RWPE2 (cell line): ENCODE results near the gene OR5K2.

Experiments used
- ATAC-seq: fragments of 200-7000 bp; cut with Tn5 transposase; 3 replicates; pipeline ENCODE4 v1.9.1; 2021; ENCODE audit warnings: low read depth
- DNase-seq: peaks from one replicate; pipeline ENCODE4 v3.0.0-alpha.2; 2020; ENCODE audit warnings: low spot score
- H3K27ac ChIP-seq: fragments of 450-650 bp; 2 replicates; pipeline ENCODE4 v1.5.1; 2017; ENCODE audit warnings: mild to moderate bottlenecking; ENCODE audit not compliant: poor library complexity, severe bottlenecking
- H3K27me3 ChIP-seq: fragments of 250-450 bp; sonication (Bioruptor Pico); 2 replicates; pipeline ENCODE4 v1.5.1; 2021; ENCODE audit warnings: mild to moderate bottlenecking, moderate library complexity; ENCODE audit not compliant: insufficient read depth, poor library complexity, severe bottlenecking
- H3K36me3 ChIP-seq: fragments of 250-450 bp; sonication (Bioruptor Pico); 2 replicates; pipeline ENCODE4 v1.5.1; 2020; ENCODE audit warnings: low read depth, mild to moderate bottlenecking, moderate library complexity
- H3K4me1 ChIP-seq: fragments of 250-450 bp; sonication (Bioruptor Pico); 2 replicates; pipeline ENCODE4 v1.5.1; 2021; ENCODE audit warnings: mild to moderate bottlenecking, moderate library complexity; ENCODE audit not compliant: insufficient read depth, poor library complexity, severe bottlenecking
- H3K4me3 ChIP-seq: fragments of 250-450 bp; sonication (Bioruptor Pico); 2 replicates; pipeline ENCODE4 v1.5.1; 2021; ENCODE audit warnings: mild to moderate bottlenecking, moderate library complexity; ENCODE audit not compliant: severe bottlenecking
- H3K9me3 ChIP-seq: fragments of 250-450 bp; sonication (Bioruptor Pico); 2 replicates; pipeline ENCODE4 v1.5.1; 2021; ENCODE audit warnings: mild to moderate bottlenecking, moderate library complexity; ENCODE audit not compliant: severe bottlenecking
- TF ChIP-seq, protein P1 (sequence below): fragments of 450-650 bp; IDR thresholded peaks from one replicate; pipeline ENCODE4 v1.5.1; 2017; ENCODE audit warnings: mild to moderate bottlenecking, moderate library complexity; ENCODE audit not compliant: poor library complexity, severe bottlenecking

Gene OR5K2

DNA sequence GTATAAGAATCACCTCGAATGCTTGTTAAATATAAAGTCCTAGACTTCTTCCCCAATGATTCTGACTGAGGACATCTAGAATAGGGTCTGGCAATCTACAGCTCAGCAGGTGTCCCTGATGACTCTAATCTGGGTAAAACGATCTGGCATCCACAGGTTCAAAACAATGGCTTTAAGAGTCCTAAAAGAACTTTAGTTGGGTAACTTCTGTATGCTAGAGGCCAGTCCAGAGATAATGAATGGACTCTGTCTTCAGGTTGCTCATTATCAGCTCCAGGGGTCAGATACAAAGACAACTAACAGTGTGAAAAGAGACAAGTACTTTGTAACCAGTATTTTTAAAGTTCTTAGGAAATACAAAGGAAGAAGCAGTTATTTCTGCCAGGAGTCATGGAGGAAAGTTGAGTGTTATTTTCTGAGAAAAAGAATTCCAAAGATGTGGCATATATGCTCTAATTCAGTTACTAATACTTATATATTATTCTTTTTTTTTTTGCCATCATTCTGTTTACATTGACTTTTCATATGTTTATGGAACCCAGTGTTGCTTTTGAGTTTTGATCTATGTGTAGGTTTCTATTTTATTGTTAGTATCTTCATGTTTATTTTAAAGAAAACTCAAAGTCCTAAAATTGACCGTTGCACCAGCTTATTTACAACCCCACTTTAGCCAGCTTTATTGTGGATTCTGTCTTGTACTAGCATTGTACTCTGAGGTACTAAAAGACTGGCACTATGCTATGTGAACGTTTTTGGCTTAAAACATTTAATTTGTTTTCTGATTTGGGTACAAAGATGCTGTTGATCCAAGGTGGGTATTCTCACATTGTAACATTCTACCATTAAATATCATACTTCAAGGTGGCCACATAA is 31.2 kb downstream of the OR5K2 start:
- ATAC-seq, result no peak
- TF ChIP-seq, protein P1, sequence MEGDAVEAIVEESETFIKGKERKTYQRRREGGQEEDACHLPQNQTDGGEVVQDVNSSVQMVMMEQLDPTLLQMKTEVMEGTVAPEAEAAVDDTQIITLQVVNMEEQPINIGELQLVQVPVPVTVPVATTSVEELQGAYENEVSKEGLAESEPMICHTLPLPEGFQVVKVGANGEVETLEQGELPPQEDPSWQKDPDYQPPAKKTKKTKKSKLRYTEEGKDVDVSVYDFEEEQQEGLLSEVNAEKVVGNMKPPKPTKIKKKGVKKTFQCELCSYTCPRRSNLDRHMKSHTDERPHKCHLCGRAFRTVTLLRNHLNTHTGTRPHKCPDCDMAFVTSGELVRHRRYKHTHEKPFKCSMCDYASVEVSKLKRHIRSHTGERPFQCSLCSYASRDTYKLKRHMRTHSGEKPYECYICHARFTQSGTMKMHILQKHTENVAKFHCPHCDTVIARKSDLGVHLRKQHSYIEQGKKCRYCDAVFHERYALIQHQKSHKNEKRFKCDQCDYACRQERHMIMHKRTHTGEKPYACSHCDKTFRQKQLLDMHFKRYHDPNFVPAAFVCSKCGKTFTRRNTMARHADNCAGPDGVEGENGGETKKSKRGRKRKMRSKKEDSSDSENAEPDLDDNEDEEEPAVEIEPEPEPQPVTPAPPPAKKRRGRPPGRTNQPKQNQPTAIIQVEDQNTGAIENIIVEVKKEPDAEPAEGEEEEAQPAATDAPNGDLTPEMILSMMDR, result no peak

DNA sequence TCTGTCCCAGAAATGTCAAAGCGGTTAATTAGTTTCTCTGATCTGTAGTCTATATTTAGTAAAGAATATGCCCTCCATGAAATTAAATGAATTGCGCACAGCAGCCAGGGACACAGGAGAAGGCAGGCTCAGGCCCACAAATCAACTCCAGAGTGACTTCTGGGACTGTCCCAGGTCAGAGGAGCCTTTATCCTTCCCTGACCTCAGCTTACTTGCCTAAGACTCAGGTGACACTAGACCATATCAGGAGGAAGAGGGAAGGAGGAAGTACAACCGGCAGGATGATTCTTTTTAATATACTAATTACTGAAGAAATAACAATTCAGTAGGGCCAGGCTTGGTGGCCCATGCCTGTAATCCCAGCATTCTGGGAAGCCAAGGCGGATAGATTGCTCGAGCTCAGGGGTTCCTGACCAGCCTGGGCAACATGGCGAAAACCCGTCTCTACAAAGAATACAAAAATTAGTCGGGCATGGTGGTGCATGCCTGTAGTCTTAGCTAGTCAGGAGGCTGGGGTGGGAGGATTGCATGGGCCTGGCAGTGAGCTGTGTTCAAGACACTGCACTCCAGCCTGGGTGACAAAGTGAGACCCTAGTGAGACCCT is 32.5 kb downstream of the OR5K2 start:
- Histone ChIP-seq H3K9me3 (no peaks in the 10 kb centered on the region), H3K36me3 (no peaks in the 10 kb centered on the region), H3K4me3 (no peak overlapping the region), H3K27ac (no peak overlapping the region), H3K4me1 (no peaks in the 10 kb centered on the region), H3K27me3 (no peaks in the 10 kb centered on the region)
- TF ChIP-seq, protein P1, result no peak
- DNase-seq (no peak), ATAC-seq (no peak)

More for the DNA sequence above, 31.2 kb downstream of the OR5K2 start:
- Histone ChIP-seq H3K27ac (no peak overlapping the region), H3K9me3 (no peaks in the 10 kb centered on the region), H3K27me3 (no peaks in the 10 kb centered on the region), H3K36me3 (no peaks in the 10 kb centered on the region), H3K4me3 (no peak overlapping the region), H3K4me1 (no peaks in the 10 kb centered on the region)
- DNase-seq, result no peak

DNA sequence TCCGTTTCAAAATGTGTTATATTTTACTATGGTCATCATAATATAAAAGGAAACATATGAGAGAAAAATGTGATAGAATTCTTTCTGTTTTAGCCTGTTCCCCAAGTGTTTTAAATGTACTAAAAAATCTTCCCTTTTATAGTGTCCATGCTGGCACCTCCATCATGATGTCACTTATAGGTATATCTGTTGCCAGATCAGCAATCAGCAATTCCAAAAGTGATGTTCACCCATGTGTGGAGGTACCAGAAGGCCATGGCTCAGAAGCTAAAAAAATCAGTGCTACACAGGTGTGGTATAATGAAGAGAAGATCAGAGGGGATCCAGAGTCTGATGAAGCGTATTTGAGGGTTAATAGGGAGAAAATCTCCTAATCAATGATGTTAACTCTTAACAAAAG is 33.2 kb downstream of the OR5K2 start:
- TF ChIP-seq, protein P1, result no peak
- no peak overlapping the region for H3K27ac ChIP-seq
- no peaks in the 10 kb centered on the region for H3K27me3 ChIP-seq
- ATAC-seq, result no peak
- DNase-seq, result no peak
- H3K4me3 ChIP-seq, result no peak overlapping the region
- no peaks in the 10 kb centered on the region for H3K36me3 ChIP-seq
- H3K9me3 ChIP-seq, result no peaks in the 10 kb centered on the region
- no peaks in the 10 kb centered on the region for H3K4me1 ChIP-seq

DNA sequence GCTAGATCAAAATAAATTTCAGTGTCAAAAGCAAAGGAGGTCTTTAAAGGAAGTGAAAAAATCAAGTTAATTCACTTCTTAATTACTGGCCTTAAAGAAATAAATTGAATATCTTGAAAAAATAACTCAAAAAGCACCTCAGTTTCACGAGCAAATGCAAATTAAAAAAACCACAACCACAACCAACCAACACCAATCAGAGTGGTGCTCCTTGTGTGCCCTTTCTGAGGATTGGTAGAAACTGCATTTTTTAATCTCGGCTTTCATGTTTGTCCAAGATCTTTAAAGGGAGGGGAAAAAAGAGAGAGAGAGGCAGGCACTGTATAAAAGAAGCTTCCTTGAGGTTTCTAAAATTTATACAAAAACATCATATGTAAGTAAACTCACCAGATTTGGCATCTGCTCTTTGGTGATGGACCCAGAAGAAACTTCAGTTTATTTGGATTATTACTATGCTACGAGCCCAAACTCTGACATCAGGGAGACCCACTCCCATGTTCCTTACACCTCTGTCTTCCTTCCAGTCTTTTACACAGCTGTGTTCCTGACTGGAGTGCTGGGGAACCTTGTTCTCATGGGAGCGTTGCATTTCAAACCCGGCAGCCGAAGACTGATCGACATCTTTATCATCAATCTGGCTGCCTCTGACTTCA is 34.3 kb downstream of the OR5K2 start, which contains the start of gene GPR15:
TSS of gene GPR15 (plus strand) at position 357 of the 653 bp plus-strand sequence. CDS start at position 413, 56 bp downstream.
- Histone ChIP-seq H3K9me3 (no peaks in the 10 kb centered on the region), H3K36me3 (no peaks in the 10 kb centered on the region), H3K4me1 (no peaks in the 10 kb centered on the region), H3K27me3 (no peaks in the 10 kb centered on the region), H3K4me3 (no peak within 1 kb of the TSS), H3K27ac (no peak within 1 kb of the TSS)
- TF ChIP-seq, protein P1, result no peak
- no peak for DNase-seq
- no peak for ATAC-seq
